Caco-2 (cell line): ENCODE results near the gene PLEKHA6. TPM values are rescaled to one million over a fixed set of nuclear protein-coding genes. Genes with fewer than 3 reads are reported as not detected.

Source experiments
- BruUV-seq: library from RNA; stranded (reverse); fragments of 400-500 nt; replicated peaks from 2 replicates; lab custom pipeline; 2021; lab: Mats Ljungman, UMichigan
- CTCF ChIA-PET: fragments of 300-600 bp; sonication (Branson Sonifier 250); formaldehyde crosslinking; loops from one replicate; lab custom pipeline; 2022; ENCODE audit warnings: antibody characterized with exemption; lab: Charles Lee
- POLR2A ChIA-PET: fragments of 300-600 bp; sonication (Branson Sonifier 250); formaldehyde crosslinking; loops from one replicate; lab custom pipeline; 2022; ENCODE audit warnings: antibody characterized with exemption; lab: Charles Lee
- DNase-seq, 2 experiments: peaks; one replicate each; pipeline versions ENCODE4 v3.0.0 to v3.0.0-alpha.2; 2020 to 2022
- H3K27me3 ChIP-seq: replicated peaks from 2 replicates; pipeline ENCODE4 v1.6.0; 2011; ENCODE audit warnings: low read length; ENCODE audit not compliant: control insufficient read depth, insufficient read depth
- H3K36me3 ChIP-seq: 2 replicates; pipeline ENCODE4 v1.5.1; 2011; ENCODE audit warnings: low read length; ENCODE audit not compliant: control insufficient read depth, insufficient read depth
- H3K4me1 ChIP-seq: fragments of 250-450 bp; sonication (Bioruptor Pico); 2 replicates; pipeline ENCODE4 v1.5.1; 2020; ENCODE audit warnings: mild to moderate bottlenecking
- H3K4me3 ChIP-seq: 2 replicates; pipeline ENCODE4 v1.5.1; 2011; ENCODE audit warnings: low read depth, mild to moderate bottlenecking, control low read depth, low read length
- H3K9me3 ChIP-seq: fragments of 250-450 bp; sonication (Bioruptor Pico); 2 replicates; pipeline ENCODE4 v1.5.1; 2020; ENCODE audit warnings: mild to moderate bottlenecking, moderate library complexity
- H3K27ac Mint-ChIP-seq: one replicate; pipeline ENCODE4 v1.8.0; 2022; ENCODE audit warnings: mixed read lengths; ENCODE audit not compliant: unreplicated experiment
- H3K27me3 Mint-ChIP-seq: one replicate; pipeline ENCODE4 v1.8.0; 2022; ENCODE audit warnings: mixed read lengths; ENCODE audit not compliant: insufficient read depth, unreplicated experiment
- H3K36me3 Mint-ChIP-seq: one replicate; pipeline ENCODE4 v1.8.0; 2022; ENCODE audit warnings: mild to moderate bottlenecking, mixed read lengths; ENCODE audit not compliant: insufficient read depth, unreplicated experiment
- H3K4me1 Mint-ChIP-seq: one replicate; pipeline ENCODE4 v1.8.0; 2022; ENCODE audit warnings: low read depth, mixed read lengths; ENCODE audit not compliant: unreplicated experiment
- H3K4me3 Mint-ChIP-seq: one replicate; pipeline ENCODE4 v1.8.0; 2022; ENCODE audit warnings: mild to moderate bottlenecking, moderate library complexity, mixed read lengths; ENCODE audit not compliant: unreplicated experiment
- H3K9me3 Mint-ChIP-seq: one replicate; pipeline ENCODE4 v1.8.0; 2022; ENCODE audit warnings: mixed read lengths; ENCODE audit not compliant: unreplicated experiment
- CTCF ChIP-seq, 2 experiments: fragments of 200-600 bp in 1 of 2; IDR thresholded peaks; 1 replicate in 1 of 2; 2 replicates in 1 of 2; pipeline versions ENCODE4 v1.5.1 to v1.8.0; 2011 to 2022; ENCODE audit warnings: antibody characterized with exemption in 1 of 2, control low read depth in 1 of 2, inconsistent platforms in 1 of 2, low read depth in 1 of 2, low read length in 1 of 2, mild to moderate bottlenecking in 1 of 2, moderate library complexity in 1 of 2; ENCODE audit not compliant: insufficient read depth in 1 of 2, severe bottlenecking in 1 of 2, unreplicated experiment in 1 of 2
- intact Hi-C: fragments of 100-400 bp; cut with micrococcal nuclease; formaldehyde crosslinking; loops from one replicate; pipeline ENCODE4 v1.10.0; 2022; ENCODE audit not compliant: unreplicated experiment
- total RNA-seq: library from RNA; stranded (reverse); gene quantifications from 2 replicates; pipeline ENCODE4 v1.2.3, GENCODE V29; 2022

PLEKHA6 gene
- total RNA-seq, 1 experiment from 2014 or later: 18.8 TPM

- CTCF ChIA-PET: no interaction called here
- H3K4me1 ChIP-seq: peaks cover 20% of the 10 kb centered on the region
- no peaks in the 10 kb centered on the region for H3K36me3 Mint-ChIP-seq
- H3K27ac Mint-ChIP-seq: no peak overlapping the region
- no peaks in the 10 kb centered on the region for H3K27me3 Mint-ChIP-seq
- no peaks in the 10 kb centered on the region for H3K27me3 ChIP-seq
- BruUV-seq: no TSS peak
- H3K4me3 ChIP-seq: no peak overlapping the region
- H3K4me3 Mint-ChIP-seq: no peak overlapping the region
- POLR2A ChIA-PET: no interaction called here
- no peaks in the 10 kb centered on the region for H3K9me3 Mint-ChIP-seq
- peaks cover 42% of the 10 kb centered on the region for H3K4me1 Mint-ChIP-seq
- no peak for DNase-seq
- no peaks in the 10 kb centered on the region; the same call in 1 of the 2 replicates for H3K36me3 ChIP-seq
- no peaks in the 10 kb centered on the region for H3K9me3 ChIP-seq
- no peak for TF ChIP-seq CTCF (IDR thresholded peaks at IDR 0.05; ENCODE audit: insufficient read depth in 1 of 2, low read depth in 1 of 2, low read length in 1 of 2, severe bottlenecking in 1 of 2, unreplicated experiment in 1 of 2)
- intact Hi-C loops: no loop called here
Observed at GRCh38 chr1:204343802-204344201, 15.9 kb downstream of the PLEKHA6 start.

GRCh38 chr1:204343247-204343646 is 16.5 kb downstream of the PLEKHA6 start:
- no peak overlapping the region for H3K4me3 ChIP-seq
- Mint-ChIP-seq H3K4me3 (no peak overlapping the region), H3K9me3 (no peaks in the 10 kb centered on the region), H3K27ac (no peak overlapping the region), H3K4me1 (peaks cover 40% of the 10 kb centered on the region), H3K27me3 (no peaks in the 10 kb centered on the region), H3K36me3 (no peaks in the 10 kb centered on the region)
- H3K27me3 ChIP-seq: no peaks in the 10 kb centered on the region
- no peaks in the 10 kb centered on the region for H3K9me3 ChIP-seq
- no TSS peak for BruUV-seq
- POLR2A ChIA-PET: no interaction called here
- DNase-seq: no peak
- intact Hi-C loops: no loop called here
- no peaks in the 10 kb centered on the region; the same call in 1 of the 2 replicates for H3K36me3 ChIP-seq
- TF ChIP-seq CTCF (IDR thresholded peaks at IDR 0.05; ENCODE audit: insufficient read depth in 1 of 2, low read depth in 1 of 2, low read length in 1 of 2, severe bottlenecking in 1 of 2, unreplicated experiment in 1 of 2): no peak
- CTCF ChIA-PET: interaction anchor here (0.6 kb wide), 1 partner anchor 129 kb away, joined by 3 read pairs; the partner anchor contains the start of gene GOLT1A
- H3K4me1 ChIP-seq: peaks cover 14% of the 10 kb centered on the region

- Histone ChIP-seq H3K9me3 (no peaks in the 10 kb centered on the region), H3K36me3 (no peaks in the 10 kb centered on the region; the same call in 1 of the 2 replicates), H3K4me3 (no peak overlapping the region), H3K4me1 (peaks cover 6% of the 10 kb centered on the region; the same call in 1 of the 2 replicates), H3K27me3 (no peaks in the 10 kb centered on the region)
- intact Hi-C loops: no loop called here
- Mint-ChIP-seq H3K4me3 (no peak overlapping the region), H3K27ac (no peak overlapping the region), H3K9me3 (no peaks in the 10 kb centered on the region), H3K36me3 (no peaks in the 10 kb centered on the region), H3K4me1 (peaks cover 31% of the 10 kb centered on the region), H3K27me3 (no peaks in the 10 kb centered on the region)
- no peak for TF ChIP-seq CTCF (IDR thresholded peaks at IDR 0.05; ENCODE audit: insufficient read depth in 1 of 2, low read depth in 1 of 2, low read length in 1 of 2, severe bottlenecking in 1 of 2, unreplicated experiment in 1 of 2)
- CTCF ChIA-PET: interaction anchor here (0.6 kb wide), 2 partner anchors 44 to 129 kb away, joined by 3 read pairs; partner anchors contain the start of gene GOLT1A
- POLR2A ChIA-PET: interaction anchor here (0.7 kb wide), 1 partner anchor 8 kb away, joined by 3 read pairs; no protein-coding TSS in a partner anchor
- BruUV-seq: no TSS peak
- no peak for DNase-seq
Observed at GRCh38 chr1:204342310-204342709, 17.4 kb downstream of the PLEKHA6 start.
